NCI-H146 treated with DMSO at 0.1 percent for 48 hours (cell line): Measurements from ENCODE around the gene CENPB.

ENCODE experiments used
- DNase-seq: peaks from one replicate; lab custom pipeline; 2025; ENCODE audit not compliant: unreplicated experiment; lab: John Stamatoyannopoulos, UW

CENPB gene

GRCh38 chr20:3812259-3812681 is 25.7 kb upstream of the CENPB start:
- no peak for DNase-seq

GRCh38 chr20:3811467-3812258 is 25.1 kb upstream of the CENPB start:
- no peak for DNase-seq

- no peak for DNase-seq
These were observed 22.0 kb upstream of the CENPB start for GRCh38 chr20:3808544-3808943.

DNA sequence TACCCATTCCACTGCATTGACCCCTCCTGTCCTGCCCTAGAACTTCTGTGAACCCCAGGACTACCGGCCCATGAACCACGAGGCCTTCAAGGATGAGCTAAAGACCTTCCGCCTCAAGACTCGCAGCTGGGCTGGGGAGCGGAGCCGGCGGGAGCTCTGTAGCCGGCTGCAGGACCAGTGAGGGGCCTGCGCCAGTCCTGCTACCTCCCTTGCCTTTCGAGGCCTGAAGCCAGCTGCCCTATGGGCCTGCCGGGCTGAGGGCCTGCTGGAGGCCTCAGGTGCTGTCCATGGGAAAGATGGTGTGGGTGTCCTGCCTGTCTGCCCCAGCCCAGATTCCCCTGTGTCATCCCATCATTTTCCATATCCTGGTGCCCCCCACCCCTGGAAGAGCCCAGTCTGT is 18.2 kb upstream of the CENPB start:
- no peak for DNase-seq

GRCh38 chr20:3804254-3804751 is 17.8 kb upstream of the CENPB start:
- no peak for DNase-seq

- no peak for DNase-seq
These were observed 17.3 kb upstream of the CENPB start for GRCh38 chr20:3803854-3804253.

GRCh38 chr20:3803289-3803688 is 16.7 kb upstream of the CENPB start:
- no peak for DNase-seq

DNA sequence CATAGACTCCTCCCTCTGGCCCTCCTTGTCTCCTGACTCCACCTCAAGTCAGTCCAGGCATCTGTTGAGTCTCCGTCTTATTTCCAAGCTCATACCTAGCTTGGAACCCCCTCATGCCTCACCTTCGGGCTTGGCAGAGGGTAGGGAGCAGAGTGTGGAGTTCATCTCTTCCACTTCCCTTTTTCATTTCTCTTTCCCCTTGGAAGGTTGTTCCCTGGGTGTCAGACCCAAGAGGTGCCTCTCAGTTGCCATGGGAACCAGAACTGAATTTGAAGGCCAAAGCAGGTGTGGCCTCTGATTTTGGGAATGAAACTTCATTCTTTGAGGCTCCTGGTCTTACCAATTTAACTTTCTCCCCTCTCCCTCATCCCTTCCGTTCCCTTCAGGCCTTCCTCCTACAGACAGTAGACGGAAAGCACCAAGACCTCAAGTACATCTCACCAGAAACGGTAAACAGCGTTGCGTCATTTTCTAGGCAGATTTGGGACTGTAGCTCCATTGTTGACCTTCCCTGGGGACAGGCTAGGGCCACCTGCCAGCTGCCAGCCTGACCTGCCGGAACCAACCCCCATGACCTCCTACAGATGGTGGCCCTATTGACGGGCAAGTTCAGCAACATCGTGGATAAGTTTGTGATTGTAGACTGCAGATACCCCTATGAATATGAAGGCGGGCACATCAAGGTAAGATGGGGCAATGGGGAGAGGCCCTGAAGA is 16.1 kb upstream of the CENPB start:
- DNase-seq = no peak

- DNase-seq = no peak
These were observed 15.3 kb upstream of the CENPB start for GRCh38 chr20:3801846-3802245.

GRCh38 chr20:3801299-3801698 is 14.8 kb upstream of the CENPB start:
- no peak for DNase-seq

GRCh38 chr20:3800878-3801260 is 14.3 kb upstream of the CENPB start:
- DNase-seq = no peak

GRCh38 chr20:3800256-3800877 is 13.8 kb upstream of the CENPB start:
- DNase-seq = no peak

DNA sequence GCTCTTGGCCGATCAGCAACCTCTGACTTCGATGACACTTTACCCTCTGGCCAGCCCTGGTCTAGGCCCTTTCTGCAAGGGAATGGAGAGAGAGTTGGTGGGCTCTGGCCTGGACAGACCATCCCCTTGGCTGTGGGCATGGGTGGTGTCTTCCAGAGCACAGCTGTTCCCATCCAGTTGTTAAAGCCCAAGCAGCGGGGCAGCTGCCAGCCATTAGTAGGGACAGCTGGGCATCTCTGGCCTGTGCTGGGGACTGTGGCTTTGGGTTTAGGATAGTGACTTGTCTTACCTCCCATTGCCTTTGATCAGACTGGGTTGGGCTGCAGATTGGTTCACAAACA is 12.3 kb upstream of the CENPB start:
- no peak for DNase-seq

GRCh38 chr20:3798373-3798768 is 11.8 kb upstream of the CENPB start:
- no peak for DNase-seq

DNA sequence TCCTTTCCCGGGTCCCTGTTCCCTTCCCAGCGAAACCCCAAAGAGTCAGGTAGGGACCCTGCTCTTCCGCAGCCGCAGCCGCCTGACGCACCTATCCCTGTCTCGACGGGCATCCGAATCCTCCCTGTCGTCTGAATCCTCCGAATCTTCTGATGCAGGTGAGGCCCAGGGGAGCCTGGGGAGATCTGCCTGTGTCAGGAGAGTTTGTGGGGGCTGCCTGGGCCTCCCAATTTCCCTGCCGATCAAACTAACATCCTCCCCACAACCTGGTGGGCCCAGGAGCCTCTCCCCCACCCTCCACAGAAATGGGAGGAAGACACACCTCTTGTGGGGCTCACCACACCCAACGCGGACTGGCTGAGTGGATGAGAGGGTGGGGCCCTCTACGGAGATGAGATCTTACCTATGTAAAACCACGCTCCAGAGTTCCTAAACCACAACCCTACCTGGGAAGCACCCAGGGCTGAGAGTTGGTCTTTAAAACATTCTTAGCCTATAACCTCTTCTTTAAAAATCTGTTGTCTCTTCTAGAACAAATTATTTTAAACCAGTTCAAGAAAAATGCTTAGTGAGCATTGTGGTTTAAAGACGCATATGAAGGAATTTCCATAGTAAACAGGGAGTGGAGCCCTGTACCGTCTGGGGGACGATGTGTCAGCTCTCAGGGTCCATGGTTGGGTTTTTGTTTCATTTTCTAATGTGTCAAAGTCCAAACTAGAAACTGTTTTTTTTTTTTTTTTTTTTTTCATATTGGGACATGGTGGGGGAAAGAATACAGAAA is 11.2 kb upstream of the CENPB start:
- DNase-seq = no peak

DNA sequence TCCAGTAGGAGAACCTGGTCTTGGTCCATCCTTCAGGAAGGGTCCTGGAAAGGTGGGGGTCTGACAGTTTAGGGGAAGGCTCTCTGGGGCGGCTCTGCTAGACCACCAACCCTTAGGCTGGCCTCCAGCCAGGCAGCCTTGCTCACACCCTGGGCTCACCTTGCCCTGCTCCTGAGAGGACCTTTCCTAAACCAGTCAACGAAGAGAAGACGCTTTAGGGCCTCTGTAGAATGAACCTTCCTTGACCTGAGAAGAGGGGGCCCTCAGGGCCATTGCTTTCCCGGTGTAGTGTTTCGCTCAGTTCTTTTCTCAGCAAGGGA is 10.6 kb upstream of the CENPB start:
- no peak for DNase-seq

GRCh38 chr20:3796477-3797225 is 10.1 kb upstream of the CENPB start:
- DNase-seq = no peak

- peak; percentile 93 for DNase-seq
These were observed 9.2 kb upstream of the CENPB start, which contains the start of gene CDC25B for GRCh38 chr20:3795511-3796468. Gene CDC25B (plus strand): TSS chr20:3796310. CDS start chr20:3796532, 222 bp downstream.

DNA sequence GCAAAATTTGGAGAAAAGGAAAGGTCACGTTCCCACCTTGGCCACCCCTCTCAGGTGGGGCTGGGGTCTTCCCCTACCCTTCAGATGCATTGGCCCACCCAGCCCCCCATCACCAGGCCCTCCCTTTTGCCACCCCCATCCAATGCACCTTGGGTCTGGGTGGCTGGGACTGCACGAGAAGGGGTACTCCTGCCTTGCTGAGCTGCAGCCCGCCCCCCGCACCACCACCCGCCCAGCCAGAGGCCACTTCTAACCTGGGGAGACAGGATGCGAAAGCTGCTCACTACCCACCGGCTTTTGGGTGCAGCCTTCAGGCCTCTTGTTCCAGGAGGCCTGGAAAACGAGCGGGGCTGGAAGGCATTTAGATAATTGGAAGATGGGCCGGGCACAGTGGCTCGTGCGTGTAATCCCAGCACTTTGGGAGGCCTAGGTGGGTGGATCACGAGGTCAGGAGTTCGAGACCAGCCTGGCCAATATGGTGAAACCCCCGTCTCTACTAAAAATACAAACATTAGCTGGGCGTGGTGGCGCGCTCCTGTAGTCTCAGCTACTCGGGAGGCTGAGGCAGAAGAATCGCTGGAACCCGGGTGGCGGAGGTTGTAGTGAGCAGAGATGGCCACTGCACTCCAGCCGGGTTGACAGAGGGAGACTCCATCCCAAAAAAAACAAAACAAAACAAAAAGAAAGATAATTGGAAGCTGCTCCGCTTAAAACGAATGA is 8.3 kb upstream of the CENPB start:
- DNase-seq = no peak
